Measurements from ENCODE around the gene EAPP. TPM values are rescaled to one million over a fixed set of nuclear protein-coding genes. Genes with fewer than 3 reads are reported as not detected.

The EAPP gene
- total RNA-seq, 2 experiments from 2014 or later, result 28.6 to 35.8 TPM

DNA sequence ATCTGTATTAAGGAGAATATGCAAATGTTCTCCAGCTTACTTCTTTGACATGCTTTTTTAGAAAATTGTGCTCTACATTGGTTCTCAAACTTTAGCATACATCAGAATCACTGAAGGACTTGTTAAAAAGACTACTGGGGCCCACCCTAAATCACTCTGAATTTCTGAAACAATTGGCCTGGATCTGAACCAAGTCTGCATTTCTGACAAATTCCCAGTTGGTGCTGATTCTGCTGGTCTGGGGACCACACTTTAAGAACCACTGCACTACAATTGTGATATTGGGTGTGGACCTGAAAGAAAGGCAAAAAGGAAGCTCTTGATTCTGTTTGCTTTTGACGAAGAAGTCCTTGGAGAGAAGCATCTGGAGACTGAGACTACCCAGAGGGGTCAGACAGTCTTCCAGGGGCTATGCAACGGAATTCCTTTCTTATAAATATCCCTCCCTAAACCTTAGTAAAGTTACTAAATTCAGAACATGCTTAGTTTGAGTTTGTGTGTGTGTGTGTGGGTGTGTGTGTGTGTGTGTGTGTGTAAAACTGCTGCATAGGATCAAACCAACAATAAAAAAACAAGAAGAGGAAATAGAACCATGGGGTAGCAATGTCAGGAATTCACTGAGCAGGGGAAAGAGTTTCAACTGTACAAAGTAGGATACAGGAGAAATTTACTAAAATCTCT, 36.8 kb downstream of the EAPP start:
- H3K9me3 ChIP-seq (ENCODE audit: low read length), result no peaks in the 10 kb centered on the region
- CTCF ChIA-PET (ENCODE audit: unreplicated experiment), result no interaction called here
- no peak overlapping the region for H3K27ac ChIP-seq (ENCODE audit: low read depth, low read length, poor library complexity, severe bottlenecking)
- no peaks in the 10 kb centered on the region for H3K79me2 ChIP-seq (ENCODE audit: insufficient read depth, low read depth, low read length)
- TF ChIP-seq, protein P1, sequence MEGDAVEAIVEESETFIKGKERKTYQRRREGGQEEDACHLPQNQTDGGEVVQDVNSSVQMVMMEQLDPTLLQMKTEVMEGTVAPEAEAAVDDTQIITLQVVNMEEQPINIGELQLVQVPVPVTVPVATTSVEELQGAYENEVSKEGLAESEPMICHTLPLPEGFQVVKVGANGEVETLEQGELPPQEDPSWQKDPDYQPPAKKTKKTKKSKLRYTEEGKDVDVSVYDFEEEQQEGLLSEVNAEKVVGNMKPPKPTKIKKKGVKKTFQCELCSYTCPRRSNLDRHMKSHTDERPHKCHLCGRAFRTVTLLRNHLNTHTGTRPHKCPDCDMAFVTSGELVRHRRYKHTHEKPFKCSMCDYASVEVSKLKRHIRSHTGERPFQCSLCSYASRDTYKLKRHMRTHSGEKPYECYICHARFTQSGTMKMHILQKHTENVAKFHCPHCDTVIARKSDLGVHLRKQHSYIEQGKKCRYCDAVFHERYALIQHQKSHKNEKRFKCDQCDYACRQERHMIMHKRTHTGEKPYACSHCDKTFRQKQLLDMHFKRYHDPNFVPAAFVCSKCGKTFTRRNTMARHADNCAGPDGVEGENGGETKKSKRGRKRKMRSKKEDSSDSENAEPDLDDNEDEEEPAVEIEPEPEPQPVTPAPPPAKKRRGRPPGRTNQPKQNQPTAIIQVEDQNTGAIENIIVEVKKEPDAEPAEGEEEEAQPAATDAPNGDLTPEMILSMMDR (conservative IDR thresholded peaks at IDR 0.05; ENCODE audit: low read length), result no peak
- TF ChIP-seq EZH2phosphoT487 (IDR thresholded peaks at IDR 0.05; ENCODE audit: borderline replicate concordance, low read depth, low read length), result no peak
- no TSS peak for BruUV-seq (replicated peaks)
- no peaks in the 10 kb centered on the region for H4K20me1 ChIP-seq (ENCODE audit: insufficient read depth, low read length)
- no peak overlapping the region for H3K4me3 ChIP-seq (ENCODE audit: low read depth, low read length, poor library complexity, severe bottlenecking)
- intact Hi-C loops (cut with micrococcal nuclease; ENCODE audit: unreplicated experiment), result no loop called here
- H3K36me3 ChIP-seq (ENCODE audit: insufficient read depth, low read length), result no peaks in the 10 kb centered on the region
- no peak for DNase-seq (ENCODE audit: low spot score)
- no peaks in the 10 kb centered on the region for H3K4me1 ChIP-seq (ENCODE audit: insufficient read depth, low read length, poor library complexity, severe bottlenecking)
- no peak overlapping the region for H2AFZ ChIP-seq (ENCODE audit: low read length)
- H3K4me2 ChIP-seq (ENCODE audit: low read length), result no peak overlapping the region
- H3K9me2 ChIP-seq (ENCODE audit: insufficient read depth, low read length), result no peaks in the 10 kb centered on the region
- POLR2A ChIA-PET, result interaction anchor here (0.6 kb wide), 1 partner anchor 10 kb away, joined by 5 read pairs; no protein-coding TSS in a partner anchor

DNA sequence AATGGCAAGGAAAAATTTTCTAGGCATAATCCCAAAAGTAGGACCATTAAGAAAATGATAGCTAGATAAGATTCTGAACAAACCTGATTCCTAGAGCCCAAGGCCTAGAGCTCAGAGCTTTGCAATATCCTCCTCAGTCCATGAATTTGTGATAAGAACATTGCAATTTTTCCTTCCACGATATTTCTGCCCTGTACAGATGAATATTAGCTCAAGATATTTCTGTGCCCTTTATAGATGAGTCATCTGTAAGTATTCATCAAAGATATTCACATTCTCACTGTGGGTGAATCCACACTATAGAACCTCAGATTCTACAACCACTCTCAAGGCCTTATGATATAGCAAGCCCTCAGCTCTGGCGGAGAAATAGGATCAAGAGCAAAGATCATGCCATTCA, 37.5 kb downstream of the EAPP start:
- Histone ChIP-seq H3K4me2 (ENCODE audit: low read length) (no peak overlapping the region), H4K20me1 (ENCODE audit: insufficient read depth, low read length) (no peaks in the 10 kb centered on the region), H3K27ac (ENCODE audit: low read depth, low read length, poor library complexity, severe bottlenecking) (no peak overlapping the region), H3K4me3 (ENCODE audit: low read depth, low read length, poor library complexity, severe bottlenecking) (no peak overlapping the region), H3K79me2 (ENCODE audit: insufficient read depth, low read depth, low read length) (no peaks in the 10 kb centered on the region), H3K36me3 (ENCODE audit: insufficient read depth, low read length) (no peaks in the 10 kb centered on the region), H3K9me2 (ENCODE audit: insufficient read depth, low read length) (no peaks in the 10 kb centered on the region), H3K9me3 (ENCODE audit: low read length) (no peaks in the 10 kb centered on the region), H3K4me1 (ENCODE audit: insufficient read depth, low read length, poor library complexity, severe bottlenecking) (no peaks in the 10 kb centered on the region), H2AFZ (ENCODE audit: low read length) (no peak overlapping the region)
- DNase-seq (ENCODE audit: low spot score), result no peak
- ChIA-PET CTCF (ENCODE audit: unreplicated experiment) (no interaction called here), POLR2A (interaction anchor here (0.6 to 1.0 kb wide), 2 partner anchors 9 to 10 kb away, joined by 3 to 5 read pairs; no protein-coding TSS in a partner anchor)
- BruUV-seq (replicated peaks), result no TSS peak
- no peak for TF ChIP-seq EZH2phosphoT487 (IDR thresholded peaks at IDR 0.05; ENCODE audit: borderline replicate concordance, low read depth, low read length)
- TF ChIP-seq, protein P1 (conservative IDR thresholded peaks at IDR 0.05; ENCODE audit: low read length), result no peak
- intact Hi-C loops (cut with micrococcal nuclease; ENCODE audit: unreplicated experiment), result no loop called here

- no peaks in the 10 kb centered on the region for H3K36me3 ChIP-seq (ENCODE audit: insufficient read depth, low read length)
- no peaks in the 10 kb centered on the region for H3K4me1 ChIP-seq (ENCODE audit: insufficient read depth, low read length, poor library complexity, severe bottlenecking)
- TF ChIP-seq, protein P1 (conservative IDR thresholded peaks at IDR 0.05; ENCODE audit: low read length), result no peak
- TF ChIP-seq EZH2phosphoT487 (IDR thresholded peaks at IDR 0.05; ENCODE audit: borderline replicate concordance, low read depth, low read length), result no peak
- intact Hi-C loops (cut with micrococcal nuclease; ENCODE audit: unreplicated experiment), result no loop called here
- no peaks in the 10 kb centered on the region for H3K79me2 ChIP-seq (ENCODE audit: insufficient read depth, low read depth, low read length)
- H4K20me1 ChIP-seq (ENCODE audit: insufficient read depth, low read length), result no peaks in the 10 kb centered on the region
- DNase-seq (ENCODE audit: low spot score), result no peak
- H3K4me2 ChIP-seq (ENCODE audit: low read length), result no peak overlapping the region
- no peak overlapping the region for H3K27ac ChIP-seq (ENCODE audit: low read depth, low read length, poor library complexity, severe bottlenecking)
- no peak overlapping the region for H2AFZ ChIP-seq (ENCODE audit: low read length)
- H3K4me3 ChIP-seq (ENCODE audit: low read depth, low read length, poor library complexity, severe bottlenecking), result no peak overlapping the region
- no peaks in the 10 kb centered on the region for H3K9me3 ChIP-seq (ENCODE audit: low read length)
- no peaks in the 10 kb centered on the region for H3K9me2 ChIP-seq (ENCODE audit: insufficient read depth, low read length)
- BruUV-seq (replicated peaks), result no TSS peak
- ChIA-PET CTCF (ENCODE audit: unreplicated experiment) (no interaction called here), POLR2A (interaction anchor here (0.7 to 1.0 kb wide), 2 partner anchors 10 to 21 kb away, joined by 3 to 4 read pairs; no protein-coding TSS in a partner anchor)
These were observed 38.4 kb downstream of the EAPP start for GRCh38 chr14:34501004-34501580.

Measured in OCI-LY7 (cell line).